Measurements from ENCODE around the gene SCN3A. TPM values are rescaled to one million over a fixed set of nuclear protein-coding genes. Genes with fewer than 3 reads are reported as not detected.

Gene SCN3A
- total and polyA plus RNA-seq, 2 of the 4 experiments (the other 2 are of a cell fraction), result 0.26 to 0.90 TPM

- H3K36me3 ChIP-seq (ENCODE audit: control insufficient read depth, insufficient read depth, low read length), result no peaks in the 10 kb centered on the region
- in situ Hi-C loops (cut with MboI; ENCODE audit: low sequenced_read_pairs), result loop anchor here (25.0 kb wide), 1 partner anchor 460 kb away; no protein-coding TSS in a partner anchor
Observed at GRCh38 chr2:165197346-165197745, 6.5 kb downstream of the SCN3A start.

More at GRCh38 chr2:165197346-165197745, 6.5 kb downstream of the SCN3A start:
- Histone ChIP-seq H3K14ac (replicated peaks; ENCODE audit: low read depth, low read length) (no peak overlapping the region), H3K4me2 (ENCODE audit: low read depth, low read length) (no peak overlapping the region), H3K9me3 (ENCODE audit: control insufficient read depth, insufficient read depth, low read length) (no peaks in the 10 kb centered on the region), H2BK15ac (ENCODE audit: low read depth, low read length) (no peak overlapping the region), H4K91ac (ENCODE audit: insufficient read depth, low read depth, low read length) (no peak overlapping the region), H3K4me3 (ENCODE audit: insufficient read depth, low read depth, low read length) (no peak overlapping the region), H3K23ac (ENCODE audit: low read depth, low read length) (no peak overlapping the region), H3K56ac (ENCODE audit: extremely low read depth, insufficient read depth, low read length) (no peak overlapping the region), H2AK9ac (replicated peaks; ENCODE audit: low read depth, low read length, poor library complexity) (no peak overlapping the region), H3K4me1 (ENCODE audit: control insufficient read depth, insufficient read depth, low read length) (no peaks in the 10 kb centered on the region), H3K27ac (ENCODE audit: insufficient read depth, low read length) (no peak overlapping the region), H4K8ac (ENCODE audit: low read depth in 2 of 2, low read length in 2 of 2) (no peak overlapping the region), H4K20me1 (ENCODE audit: insufficient read depth, low read length) (no peaks in the 10 kb centered on the region), H3K9ac (ENCODE audit: low read depth, low read length) (no peak overlapping the region), H2BK5ac (ENCODE audit: low read depth, low read length, poor library complexity, severe bottlenecking) (no peak overlapping the region), H2AK5ac (ENCODE audit: low read depth, low read length) (no peak overlapping the region), H2AFZ (replicated peaks; ENCODE audit: low read length, poor library complexity) (no peak overlapping the region), H3K18ac (ENCODE audit: low read depth, low read length) (no peak overlapping the region), H3K27me3 (ENCODE audit: control insufficient read depth, insufficient read depth, low read length) (no peaks in the 10 kb centered on the region), H4K5ac (ENCODE audit: low read depth, low read length) (no peak overlapping the region), H3K4ac (ENCODE audit: low read depth, low read length) (no peak overlapping the region), H3K79me1 (ENCODE audit: low read depth in 1 of 2, low read length in 2 of 2) (no peaks in the 10 kb centered on the region), H2BK120ac (ENCODE audit: low read depth, low read length) (no peak overlapping the region), H3K9me1 (ENCODE audit: insufficient read depth, low read length) (no peaks in the 10 kb centered on the region), H2BK20ac (ENCODE audit: low read depth, low read length) (no peak overlapping the region)
- ATAC-seq (ENCODE audit: low read depth) (no peak), DNase-seq (no peak)
- dilution Hi-C loops (cut with HindIII; ENCODE audit: low sequenced_read_pairs, unreplicated experiment), result no loop called here
- intact Hi-C loops (cut with micrococcal nuclease), result no loop called here
- no TSS peak for BruUV-seq (replicated peaks)
- CTCF ChIA-PET, result interaction anchor here (0.6 kb wide), 1 partner anchor 97 kb away, joined by 4 read pairs; no protein-coding TSS in a partner anchor
- POLR2A ChIA-PET (ENCODE audit: unreplicated experiment), result no interaction called here
- no CpG with 5 or more reads among the region's 1 CpG for WGBS, 2 experiments (ENCODE audit: extremely low coverage in 2 of 2, insufficient read length in 1 of 2)
- TF ChIP-seq RAD21 (IDR thresholded peaks at IDR 0.05; ENCODE audit: low read length), result no peak

Measured in IMR-90 (cell line).